ENCODE results near the gene AUTS2.

- TF ChIP-seq CTCF (IDR thresholded peaks at IDR 0.05; ENCODE audit: low read depth, low read length, missing input control) (no peak), SP1 (IDR thresholded peaks at IDR 0.05) (no peak), MAX (IDR thresholded peaks at IDR 0.05) (no peak), GABPA (IDR thresholded peaks at IDR 0.05 in 1 of 2, conservative IDR thresholded peaks at IDR 0.05 in 1 of 2) (no peak), YY1 (IDR thresholded peaks at IDR 0.05) (no peak), TAF1 (conservative IDR thresholded peaks at IDR 0.05) (no peak), HNF4A (conservative IDR thresholded peaks at IDR 0.05) (no peak), RAD21 (IDR thresholded peaks at IDR 0.05) (no peak), EGR1 (IDR thresholded peaks at IDR 0.05; ENCODE audit: low read depth in 2 of 2) (no peak), ATF3 (IDR thresholded peaks at IDR 0.05) (no peak), REST (IDR thresholded peaks at IDR 0.05) (no peak), FOXA1 (IDR thresholded peaks at IDR 0.05) (no peak), JUND (IDR thresholded peaks at IDR 0.05) (no peak), ZBTB33 (IDR thresholded peaks at IDR 0.05) (no peak)
Observed at GRCh38 chr7:70498232-70498992, 900.1 kb downstream of the AUTS2 start.
